HepG2 (cell line): ENCODE results near the gene RPS10. TPM values are rescaled to one million over a fixed set of nuclear protein-coding genes. Genes with fewer than 3 reads are reported as not detected.

Source experiments
- ATAC-seq: fragments of 200-7000 bp; cut with Tn5 transposase; 3 replicates; pipeline ENCODE4 v1.9.1; 2020; ENCODE audit warnings: mild to moderate bottlenecking, moderate library complexity
- BruUV-seq: library from RNA; stranded (reverse); fragments of 400-500 nt; replicated peaks from 2 replicates; lab custom pipeline; 2021; lab: Mats Ljungman, UMichigan
- CTCF ChIA-PET: fragments of 300-600 bp; formaldehyde crosslinking; extraction: SDS; loops from one replicate; lab custom pipeline; 2021; ENCODE audit warnings: low total read pairs, inconsistent platforms, low intra/inter-chr PET ratio; lab: Yijun Ruan, JAX
- POLR2A ChIA-PET: fragments of 350-600 bp; sonication (Branson Sonifier 250); formaldehyde crosslinking; loops from one replicate; lab custom pipeline; 2020; ENCODE audit warnings: antibody characterized with exemption, inconsistent platforms; lab: Yijun Ruan, JAX
- DNase-seq: peaks from one replicate; pipeline ENCODE4 v3.0.0-alpha.2; 2015; ENCODE audit warnings: low spot score
- FAIRE-seq: peaks from 3 replicates; lab custom pipeline; 2011; peaks lifted over from hg19 to GRCh38; lab: Jason Lieb, UNC
- H2AFZ ChIP-seq: one replicate; pipeline ENCODE4 v1.6.1; 2011; ENCODE audit warnings: low read length, inconsistent platforms
- H3K27ac ChIP-seq: fragments of 300-600 bp; 3 replicates; pipeline ENCODE4 v1.8.0; 2011; ENCODE audit warnings: mixed run types, mild to moderate bottlenecking, mixed read lengths, low read length, inconsistent platforms; ENCODE audit not compliant: insufficient read depth; ENCODE audit errors: extremely low read length
- H3K27me3 ChIP-seq, 2 experiments: fragments of 200-600 bp in 1 of 2; 2 replicates in 1 of 2; 3 replicates in 1 of 2; pipeline versions ENCODE4 v1.6.0 to v1.8.0; 2011; ENCODE audit warnings: low read length in 2 of 2, mild to moderate bottlenecking in 2 of 2, moderate library complexity in 2 of 2, inconsistent platforms in 1 of 2; ENCODE audit not compliant: insufficient read depth in 2 of 2, control insufficient read depth in 1 of 2
- H3K36me3 ChIP-seq, 2 experiments: fragments of 200-600 bp in 1 of 2; replicated peaks in 1 of 2; 2 replicates in 1 of 2; 3 replicates in 1 of 2; pipeline versions ENCODE4 v1.5.1 to v1.8.0; 2011; ENCODE audit warnings: low read length in 2 of 2, inconsistent platforms in 1 of 2; ENCODE audit not compliant: insufficient read depth in 2 of 2, control insufficient read depth in 1 of 2
- H3K4me1 ChIP-seq: 2 replicates; pipeline ENCODE4 v1.5.1; 2012; ENCODE audit warnings: low read length, inconsistent platforms; ENCODE audit not compliant: insufficient read depth
- H3K4me2 ChIP-seq: 2 replicates; pipeline ENCODE4 v1.6.0; 2011; ENCODE audit warnings: low read depth, low read length, inconsistent platforms
- H3K4me3 ChIP-seq, 3 experiments: fragments of 200-600 bp in 1 of 3; sonication (generic), shearing (Covaris generic) in 1 of 3; replicated peaks in 1 of 3; 2 replicates each; pipeline ENCODE4 v1.5.1; 2011 to 2016; ENCODE audit warnings: low read length in 3 of 3, inconsistent platforms in 2 of 3, low read depth in 2 of 3, mild to moderate bottlenecking in 2 of 3, control low read depth in 1 of 3, mixed read lengths in 1 of 3; ENCODE audit not compliant: insufficient read depth in 1 of 3
- H3K79me2 ChIP-seq: one replicate; pipeline ENCODE4 v1.6.1; 2011; ENCODE audit warnings: low read length, inconsistent platforms; ENCODE audit not compliant: insufficient read depth
- H3K9ac ChIP-seq: 2 replicates; pipeline ENCODE4 v1.6.0; 2011; ENCODE audit warnings: mild to moderate bottlenecking, low read depth, low read length, inconsistent platforms; ENCODE audit not compliant: insufficient read depth
- H3K9me3 ChIP-seq: 2 replicates; pipeline ENCODE4 v1.5.1; 2012; ENCODE audit warnings: mild to moderate bottlenecking, low read length
- H4K20me1 ChIP-seq: 2 replicates; pipeline ENCODE4 v1.6.0; 2011; ENCODE audit warnings: inconsistent platforms, mild to moderate bottlenecking, low read length, moderate library complexity; ENCODE audit not compliant: insufficient read depth
- BCL6 ChIP-seq: IDR thresholded peaks from 2 replicates; pipeline ENCODE4 v1.6.1; 2016; ENCODE audit warnings: missing genetic modification reagents, missing compliant biosample characterization
- HOXA9 ChIP-seq: sonication (generic); formaldehyde crosslinking; IDR thresholded peaks from 2 replicates; pipeline ENCODE4 v1.8.1; 2022; ENCODE audit warnings: missing genetic modification reagents, mild to moderate bottlenecking, moderate library complexity, borderline replicate concordance
- NCOR1 ChIP-seq: fragments of 200-600 bp; sonication (generic); IDR thresholded peaks from 2 replicates; pipeline ENCODE4 v1.7.0; 2017; ENCODE audit warnings: antibody characterized with exemption, low read length, borderline replicate concordance
- PCBP2 ChIP-seq: fragments of 200-400 bp; formaldehyde crosslinking; optimal IDR thresholded peaks from 2 replicates; pipeline ENCODE3; 2018; ENCODE audit warnings: low read length, low read depth; ENCODE audit not compliant: poor library complexity, severe bottlenecking
- SRF ChIP-seq: IDR thresholded peaks from 2 replicates; pipeline ENCODE4 v1.6.1; 2011; ENCODE audit warnings: mild to moderate bottlenecking, low read depth, low read length, moderate library complexity
- SRSF4 ChIP-seq: fragments of 200-400 bp; formaldehyde crosslinking; IDR thresholded peaks from one replicate; pipeline ENCODE4 v1.6.1; 2018; ENCODE audit warnings: mild to moderate bottlenecking, low read depth, low read length, moderate library complexity; ENCODE audit not compliant: poor library complexity, severe bottlenecking
- TSC22D2 ChIP-seq: sonication (generic); formaldehyde crosslinking; IDR thresholded peaks from 2 replicates; pipeline ENCODE4 v1.5.1; 2020; ENCODE audit warnings: missing genetic modification reagents, mild to moderate bottlenecking, borderline replicate concordance
- ZNF432 ChIP-seq: sonication (generic); formaldehyde crosslinking; IDR thresholded peaks from 2 replicates; pipeline ENCODE4 v1.5.0; 2020; ENCODE audit warnings: missing genetic modification reagents, mild to moderate bottlenecking, borderline replicate concordance
- WGBS: methylation state at CpG from one replicate; pipeline ENCODE4 v1.1.6; 2017; ENCODE audit warnings: low lambda C conversion rate; 5-methylcytosine and 5-hydroxymethylcytosine counted together
- in situ Hi-C: cut with HindIII; loops from 2 replicates; pipeline ENCODE4 v1.10.0; 2017; ENCODE audit warnings: low pct_unique_long_range_greater_than_20kb; ENCODE audit not compliant: extremely low pct_ligation_motif_present
- intact Hi-C: fragments of 100-400 bp; cut with micrococcal nuclease; formaldehyde crosslinking; loops from one replicate; pipeline ENCODE4 v1.10.0; 2022; ENCODE audit not compliant: unreplicated experiment
- polyA plus RNA-seq, 8 experiments: library from polyadenylated mRNA; depleted of rRNA in 3 of 8; stranded (reverse) in 7 of 8; unstranded in 1 of 8; fragments of >200 nt; fragmentation: Illumina TruSeq in 4 of 8; extraction: Trizol in 4 of 8; gene quantifications; 2 replicates each; pipeline versions ENCODE4 v1.2.1 to v1.2.3, GENCODE V29; 2011 to 2016; ENCODE audit warnings: low read depth in 4 of 8, missing spikeins in 1 of 8, mixed read lengths in 1 of 8; ENCODE audit not compliant: insufficient read depth in 1 of 8
- total RNA-seq, 5 experiments: library from RNA; depleted of rRNA; stranded (reverse); fragments of >200 nt; fragmentation: Illumina TruSeq; extraction: Trizol; gene quantifications; 2 replicates each; pipeline ENCODE4 v1.2.3, GENCODE V29; 2016; ENCODE audit warnings: low read depth in 1 of 5
- TF ChIP-seq, protein P1 (sequence below): fragments of 450-650 bp; IDR thresholded peaks from 2 replicates; pipeline ENCODE4 v1.6.1; 2016
- TF ChIP-seq, protein P2 (sequence below): sonication (generic); formaldehyde crosslinking; IDR thresholded peaks from 2 replicates; pipeline ENCODE4 v1.4.0; 2020; ENCODE audit warnings: missing genetic modification reagents, borderline replicate concordance
- TF ChIP-seq, protein P3 (sequence below): sonication (generic); formaldehyde crosslinking; IDR thresholded peaks from 2 replicates; pipeline ENCODE4 v1.4.0; 2020; ENCODE audit warnings: mild to moderate bottlenecking, missing genetic modification reagents
- TF ChIP-seq, protein P4 (sequence below): sonication (generic); formaldehyde crosslinking; IDR thresholded peaks from 2 replicates; pipeline ENCODE4 v1.5.0; 2020; ENCODE audit warnings: missing genetic modification reagents
- TF ChIP-seq, protein P5 (sequence below): IDR thresholded peaks from 2 replicates; pipeline ENCODE4 v1.6.1; 2016; ENCODE audit warnings: control low read depth
- TF ChIP-seq, protein P6 (sequence below): sonication (generic); formaldehyde crosslinking; IDR thresholded peaks from 2 replicates; pipeline ENCODE4 v1.4.0; 2020; ENCODE audit warnings: mild to moderate bottlenecking, missing genetic modification reagents

The RPS10 gene
- total and polyA plus RNA-seq, 2 of the 13 experiments (the other 11 are each of a cell fraction or from before 2014, with no cell fraction given) = 2,909 to 4,648 TPM

DNA sequence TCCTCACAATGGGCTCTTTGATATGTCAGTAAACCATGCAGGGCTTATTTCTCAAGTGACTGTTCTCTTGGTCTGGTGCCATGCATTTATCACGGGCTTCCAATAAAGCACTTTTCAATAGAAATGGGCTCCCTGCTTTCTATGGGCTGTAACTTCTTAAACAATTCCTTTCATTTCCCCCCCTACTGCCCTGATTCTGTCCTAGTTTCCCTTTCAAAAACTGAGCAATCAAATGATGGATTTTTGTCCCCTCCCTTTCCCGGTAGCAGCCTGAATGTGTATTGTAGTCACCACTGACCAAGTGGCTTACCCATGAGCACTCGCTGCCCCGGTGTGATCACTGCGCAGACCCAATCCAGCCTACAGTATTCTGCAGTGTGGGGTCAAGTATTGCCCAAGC, 13.9 kb downstream of the RPS10 start:
- Histone ChIP-seq H3K9me3 (no peaks in the 10 kb centered on the region), H3K27me3 (no peaks in the 10 kb centered on the region), H2AFZ (no peak overlapping the region), H3K27ac (no peak overlapping the region), H3K79me2 (no peaks in the 10 kb centered on the region), H3K36me3 (peaks cover under 1 to 18% of the 10 kb centered on the region in 2 experiments; a peak in 3 of 5 replicates), H4K20me1 (peaks cover 16% of the 10 kb centered on the region), H3K9ac (no peak overlapping the region)
- no peak for DNase-seq
- 92% methylated on average over 5 of the region's 5 CpGs for WGBS
- TF ChIP-seq, protein P1, sequence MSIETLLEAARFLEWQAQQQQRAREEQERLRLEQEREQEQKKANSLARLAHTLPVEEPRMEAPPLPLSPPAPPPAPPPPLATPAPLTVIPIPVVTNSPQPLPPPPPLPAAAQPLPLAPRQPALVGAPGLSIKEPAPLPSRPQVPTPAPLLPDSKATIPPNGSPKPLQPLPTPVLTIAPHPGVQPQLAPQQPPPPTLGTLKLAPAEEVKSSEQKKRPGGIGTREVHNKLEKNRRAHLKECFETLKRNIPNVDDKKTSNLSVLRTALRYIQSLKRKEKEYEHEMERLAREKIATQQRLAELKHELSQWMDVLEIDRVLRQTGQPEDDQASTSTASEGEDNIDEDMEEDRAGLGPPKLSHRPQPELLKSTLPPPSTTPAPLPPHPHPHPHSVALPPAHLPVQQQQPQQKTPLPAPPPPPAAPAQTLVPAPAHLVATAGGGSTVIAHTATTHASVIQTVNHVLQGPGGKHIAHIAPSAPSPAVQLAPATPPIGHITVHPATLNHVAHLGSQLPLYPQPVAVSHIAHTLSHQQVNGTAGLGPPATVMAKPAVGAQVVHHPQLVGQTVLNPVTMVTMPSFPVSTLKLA = no peak
- TF ChIP-seq SRF = no peak
- TF ChIP-seq, protein P2, sequence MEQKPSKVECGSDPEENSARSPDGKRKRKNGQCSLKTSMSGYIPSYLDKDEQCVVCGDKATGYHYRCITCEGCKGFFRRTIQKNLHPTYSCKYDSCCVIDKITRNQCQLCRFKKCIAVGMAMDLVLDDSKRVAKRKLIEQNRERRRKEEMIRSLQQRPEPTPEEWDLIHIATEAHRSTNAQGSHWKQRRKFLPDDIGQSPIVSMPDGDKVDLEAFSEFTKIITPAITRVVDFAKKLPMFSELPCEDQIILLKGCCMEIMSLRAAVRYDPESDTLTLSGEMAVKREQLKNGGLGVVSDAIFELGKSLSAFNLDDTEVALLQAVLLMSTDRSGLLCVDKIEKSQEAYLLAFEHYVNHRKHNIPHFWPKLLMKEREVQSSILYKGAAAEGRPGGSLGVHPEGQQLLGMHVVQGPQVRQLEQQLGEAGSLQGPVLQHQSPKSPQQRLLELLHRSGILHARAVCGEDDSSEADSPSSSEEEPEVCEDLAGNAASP (CRISPR knock-in tag) = no peak
- TF ChIP-seq, protein P3, sequence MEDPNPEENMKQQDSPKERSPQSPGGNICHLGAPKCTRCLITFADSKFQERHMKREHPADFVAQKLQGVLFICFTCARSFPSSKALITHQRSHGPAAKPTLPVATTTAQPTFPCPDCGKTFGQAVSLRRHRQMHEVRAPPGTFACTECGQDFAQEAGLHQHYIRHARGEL (CRISPR knock-in tag) = no peak
- TF ChIP-seq, protein P4, sequence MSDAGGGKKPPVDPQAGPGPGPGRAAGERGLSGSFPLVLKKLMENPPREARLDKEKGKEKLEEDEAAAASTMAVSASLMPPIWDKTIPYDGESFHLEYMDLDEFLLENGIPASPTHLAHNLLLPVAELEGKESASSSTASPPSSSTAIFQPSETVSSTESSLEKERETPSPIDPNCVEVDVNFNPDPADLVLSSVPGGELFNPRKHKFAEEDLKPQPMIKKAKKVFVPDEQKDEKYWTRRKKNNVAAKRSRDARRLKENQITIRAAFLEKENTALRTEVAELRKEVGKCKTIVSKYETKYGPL = no peak
- TF ChIP-seq, protein P5, sequence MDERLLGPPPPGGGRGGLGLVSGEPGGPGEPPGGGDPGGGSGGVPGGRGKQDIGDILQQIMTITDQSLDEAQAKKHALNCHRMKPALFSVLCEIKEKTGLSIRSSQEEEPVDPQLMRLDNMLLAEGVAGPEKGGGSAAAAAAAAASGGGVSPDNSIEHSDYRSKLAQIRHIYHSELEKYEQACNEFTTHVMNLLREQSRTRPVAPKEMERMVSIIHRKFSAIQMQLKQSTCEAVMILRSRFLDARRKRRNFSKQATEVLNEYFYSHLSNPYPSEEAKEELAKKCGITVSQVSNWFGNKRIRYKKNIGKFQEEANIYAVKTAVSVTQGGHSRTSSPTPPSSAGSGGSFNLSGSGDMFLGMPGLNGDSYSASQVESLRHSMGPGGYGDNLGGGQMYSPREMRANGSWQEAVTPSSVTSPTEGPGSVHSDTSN (CRISPR knock-in tag) = no peak
- TF ChIP-seq BCL6 (CRISPR knock-in tag) = no peak
- TF ChIP-seq TSC22D2 (CRISPR knock-in tag) = no peak
- no peak for TF ChIP-seq NCOR1
- no peak for TF ChIP-seq HOXA9 (CRISPR knock-in tag)
- no peak for TF ChIP-seq SRSF4
- no peak for TF ChIP-seq PCBP2
- no peak for TF ChIP-seq ZNF432 (CRISPR knock-in tag)
- TF ChIP-seq, protein P6, sequence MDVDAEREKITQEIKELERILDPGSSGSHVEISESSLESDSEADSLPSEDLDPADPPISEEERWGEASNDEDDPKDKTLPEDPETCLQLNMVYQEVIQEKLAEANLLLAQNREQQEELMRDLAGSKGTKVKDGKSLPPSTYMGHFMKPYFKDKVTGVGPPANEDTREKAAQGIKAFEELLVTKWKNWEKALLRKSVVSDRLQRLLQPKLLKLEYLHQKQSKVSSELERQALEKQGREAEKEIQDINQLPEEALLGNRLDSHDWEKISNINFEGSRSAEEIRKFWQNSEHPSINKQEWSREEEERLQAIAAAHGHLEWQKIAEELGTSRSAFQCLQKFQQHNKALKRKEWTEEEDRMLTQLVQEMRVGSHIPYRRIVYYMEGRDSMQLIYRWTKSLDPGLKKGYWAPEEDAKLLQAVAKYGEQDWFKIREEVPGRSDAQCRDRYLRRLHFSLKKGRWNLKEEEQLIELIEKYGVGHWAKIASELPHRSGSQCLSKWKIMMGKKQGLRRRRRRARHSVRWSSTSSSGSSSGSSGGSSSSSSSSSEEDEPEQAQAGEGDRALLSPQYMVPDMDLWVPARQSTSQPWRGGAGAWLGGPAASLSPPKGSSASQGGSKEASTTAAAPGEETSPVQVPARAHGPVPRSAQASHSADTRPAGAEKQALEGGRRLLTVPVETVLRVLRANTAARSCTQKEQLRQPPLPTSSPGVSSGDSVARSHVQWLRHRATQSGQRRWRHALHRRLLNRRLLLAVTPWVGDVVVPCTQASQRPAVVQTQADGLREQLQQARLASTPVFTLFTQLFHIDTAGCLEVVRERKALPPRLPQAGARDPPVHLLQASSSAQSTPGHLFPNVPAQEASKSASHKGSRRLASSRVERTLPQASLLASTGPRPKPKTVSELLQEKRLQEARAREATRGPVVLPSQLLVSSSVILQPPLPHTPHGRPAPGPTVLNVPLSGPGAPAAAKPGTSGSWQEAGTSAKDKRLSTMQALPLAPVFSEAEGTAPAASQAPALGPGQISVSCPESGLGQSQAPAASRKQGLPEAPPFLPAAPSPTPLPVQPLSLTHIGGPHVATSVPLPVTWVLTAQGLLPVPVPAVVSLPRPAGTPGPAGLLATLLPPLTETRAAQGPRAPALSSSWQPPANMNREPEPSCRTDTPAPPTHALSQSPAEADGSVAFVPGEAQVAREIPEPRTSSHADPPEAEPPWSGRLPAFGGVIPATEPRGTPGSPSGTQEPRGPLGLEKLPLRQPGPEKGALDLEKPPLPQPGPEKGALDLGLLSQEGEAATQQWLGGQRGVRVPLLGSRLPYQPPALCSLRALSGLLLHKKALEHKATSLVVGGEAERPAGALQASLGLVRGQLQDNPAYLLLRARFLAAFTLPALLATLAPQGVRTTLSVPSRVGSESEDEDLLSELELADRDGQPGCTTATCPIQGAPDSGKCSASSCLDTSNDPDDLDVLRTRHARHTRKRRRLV (CRISPR knock-in tag) = no peak
- TF ChIP-seq, all 625 proteins: peak for 0
- in situ Hi-C loops = no loop called here
- BruUV-seq = no TSS peak
- FAIRE-seq = no peak
- no peak for ATAC-seq
- POLR2A ChIA-PET = no interaction called here
- intact Hi-C loops = loop anchor here (10.0 kb wide), 1 partner anchor 247 kb away; no protein-coding TSS in a partner anchor
- peaks cover 33% of the 10 kb centered on the region for H3K4me1 ChIP-seq
- H3K4me3 ChIP-seq = no peak overlapping the region
- CTCF ChIA-PET = no interaction called here
- no peak overlapping the region for H3K4me2 ChIP-seq
